ENCODE measurements around the gene NAA80. TPM values are rescaled to one million over a fixed set of nuclear protein-coding genes. Genes with fewer than 3 reads are reported as not detected.

NAA80 gene
- total RNA-seq, 4 donors from 2014 or later: 12.5 to 22.1 (median 14.8) TPM

- Histone ChIP-seq H3K4me1 (peaks cover 29 to 48% of the 10 kb centered on the region in 2 donors), H3K9me3 (no peaks in the 10 kb centered on the region), H3K4me3 (peak overlapping the region; percentile 45 to 52 (median 49)), H3K36me3 (no peaks in the 10 kb centered on the region), H3K27ac (peak overlapping the region; percentile 85 to 91 (median 88)), H3K27me3 (no peaks in the 10 kb centered on the region)
- ATAC-seq (no peak), DNase-seq (no peak)
- in situ Hi-C loops (cut with MboI; ENCODE audit: low sequenced_read_pairs in 4 of 4) (no loop called here), intact Hi-C loops (cut with DNase I; ENCODE audit: low total_unique reads) (no loop called here)
- no peak for TF ChIP-seq POLR2A (IDR thresholded peaks at IDR 0.05)
- TF ChIP-seq, protein P1, sequence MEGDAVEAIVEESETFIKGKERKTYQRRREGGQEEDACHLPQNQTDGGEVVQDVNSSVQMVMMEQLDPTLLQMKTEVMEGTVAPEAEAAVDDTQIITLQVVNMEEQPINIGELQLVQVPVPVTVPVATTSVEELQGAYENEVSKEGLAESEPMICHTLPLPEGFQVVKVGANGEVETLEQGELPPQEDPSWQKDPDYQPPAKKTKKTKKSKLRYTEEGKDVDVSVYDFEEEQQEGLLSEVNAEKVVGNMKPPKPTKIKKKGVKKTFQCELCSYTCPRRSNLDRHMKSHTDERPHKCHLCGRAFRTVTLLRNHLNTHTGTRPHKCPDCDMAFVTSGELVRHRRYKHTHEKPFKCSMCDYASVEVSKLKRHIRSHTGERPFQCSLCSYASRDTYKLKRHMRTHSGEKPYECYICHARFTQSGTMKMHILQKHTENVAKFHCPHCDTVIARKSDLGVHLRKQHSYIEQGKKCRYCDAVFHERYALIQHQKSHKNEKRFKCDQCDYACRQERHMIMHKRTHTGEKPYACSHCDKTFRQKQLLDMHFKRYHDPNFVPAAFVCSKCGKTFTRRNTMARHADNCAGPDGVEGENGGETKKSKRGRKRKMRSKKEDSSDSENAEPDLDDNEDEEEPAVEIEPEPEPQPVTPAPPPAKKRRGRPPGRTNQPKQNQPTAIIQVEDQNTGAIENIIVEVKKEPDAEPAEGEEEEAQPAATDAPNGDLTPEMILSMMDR (IDR thresholded peaks at IDR 0.05 in 4 of 5, conservative IDR thresholded peaks at IDR 0.05 in 1 of 5): no peak
Observed at GRCh38 chr3:50302095-50303012, 3.1 kb upstream of the NAA80 start.

- ATAC-seq: no peak
- DNase-seq: no peak
- in situ Hi-C loops (cut with MboI; ENCODE audit: low sequenced_read_pairs in 4 of 4): no loop called here
- intact Hi-C loops (cut with DNase I; ENCODE audit: low total_unique reads): loop anchor here (2.0 kb wide), 1 partner anchor 20 kb away; no protein-coding TSS in a partner anchor
- Histone ChIP-seq H3K27ac (peak overlapping the region; percentile 85 to 91 (median 88)), H3K9me3 (no peaks in the 10 kb centered on the region), H3K4me3 (peak overlapping the region in 3 of 4 donors; percentile 60 to 71 (median 61)), H3K36me3 (peaks cover 0 to 5% of the 10 kb centered on the region in 2 donors), H3K27me3 (no peaks in the 10 kb centered on the region), H3K4me1 (peaks cover 29 to 48% of the 10 kb centered on the region in 2 donors)
- TF ChIP-seq, protein P1 (IDR thresholded peaks at IDR 0.05 in 4 of 5, conservative IDR thresholded peaks at IDR 0.05 in 1 of 5): peak in 1 of 5 experiments; percentile 15
- no peak for TF ChIP-seq POLR2A (IDR thresholded peaks at IDR 0.05)
Observed at GRCh38 chr3:50300681-50301254, 1.6 kb upstream of the NAA80 start.

DNA sequence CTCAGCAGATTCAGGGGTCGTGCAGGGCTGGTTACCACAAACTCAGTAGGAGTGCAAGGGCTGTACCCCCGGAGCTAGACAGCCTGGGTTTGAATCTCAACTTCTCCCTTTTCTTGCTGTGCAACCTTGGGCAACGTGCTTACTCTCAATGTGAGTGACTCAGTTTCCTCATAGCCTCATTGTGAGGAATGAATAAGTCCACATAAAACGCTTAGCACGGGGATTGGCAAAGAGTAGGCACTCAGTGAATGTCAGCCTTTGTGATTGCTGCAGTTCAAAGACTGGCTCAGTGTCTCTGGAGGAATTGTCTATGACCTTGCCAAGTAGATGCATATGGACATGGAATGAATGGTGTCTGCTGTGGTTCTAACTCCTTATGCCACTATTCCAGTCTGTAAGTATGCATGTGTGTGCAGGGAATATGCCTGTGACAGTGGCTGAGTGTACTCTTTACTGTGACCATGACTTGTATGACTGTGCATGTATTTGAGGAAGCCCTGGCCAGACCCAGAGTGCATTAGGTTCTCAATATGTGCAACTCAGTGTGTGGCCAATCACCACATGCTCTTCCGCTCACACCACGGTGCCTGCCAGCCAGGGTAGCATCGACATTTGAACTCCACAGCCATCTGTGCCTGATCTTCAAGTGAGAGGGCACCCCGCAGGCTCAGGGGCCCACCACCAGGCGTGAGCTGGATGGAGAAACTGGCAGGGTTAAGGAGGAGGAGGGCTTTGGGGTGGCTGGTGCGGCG, 900 bp upstream of the NAA80 start:
- ATAC-seq: peak; percentile 10 to 19
- Histone ChIP-seq H3K4me1 (peaks cover 29 to 48% of the 10 kb centered on the region in 2 donors), H3K27me3 (no peaks in the 10 kb centered on the region), H3K4me3 (peak overlapping the region; percentile 49 to 71 (median 60)), H3K27ac (peak overlapping the region; percentile 85 to 91 (median 88)), H3K9me3 (no peaks in the 10 kb centered on the region), H3K36me3 (peaks cover 0 to 5% of the 10 kb centered on the region in 2 donors)
- in situ Hi-C loops (cut with MboI; ENCODE audit: low sequenced_read_pairs in 4 of 4): loop anchor here in 1 of 4 donors (25.0 kb wide), 1 partner anchor 363 kb away; the partner anchor contains the start of genes MON1A and RBM6
- TF ChIP-seq POLR2A (IDR thresholded peaks at IDR 0.05): no peak
- intact Hi-C loops (cut with DNase I; ENCODE audit: low total_unique reads): loop anchor here (2.0 kb wide), 1 partner anchor 21 kb away; no protein-coding TSS in a partner anchor
- no peak for DNase-seq

DNA sequence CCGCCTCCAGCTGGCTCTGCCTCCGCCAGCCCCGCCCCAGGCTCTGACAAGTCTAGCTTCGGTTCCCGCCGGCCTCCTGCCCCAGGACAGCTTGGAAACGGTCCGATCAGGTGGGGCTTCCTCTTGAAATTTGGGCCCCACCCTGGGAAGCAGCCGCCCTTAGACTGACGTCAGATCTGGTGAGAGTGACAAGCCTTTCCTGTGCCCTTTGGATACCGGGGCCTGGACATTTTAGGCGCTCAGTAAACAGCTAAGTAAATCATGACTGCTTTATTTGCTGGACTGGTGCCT, 378 bp upstream of the NAA80 start:
- Histone ChIP-seq H3K9me3 (no peaks in the 10 kb centered on the region), H3K4me1 (peaks cover 29 to 48% of the 10 kb centered on the region in 2 donors), H3K4me3 (peak overlapping the region; percentile 49 to 71 (median 60)), H3K27ac (peak overlapping the region; percentile 85 to 91 (median 88)), H3K36me3 (peaks cover 0 to 5% of the 10 kb centered on the region in 2 donors), H3K27me3 (no peaks in the 10 kb centered on the region)
- DNase-seq (no peak), ATAC-seq (no peak)
- intact Hi-C loops (cut with DNase I; ENCODE audit: low total_unique reads): no loop called here
- in situ Hi-C loops (cut with MboI; ENCODE audit: low sequenced_read_pairs in 4 of 4): loop anchor here in 1 of 4 donors (25.0 kb wide), 1 partner anchor 362 kb away; the partner anchor contains the start of genes MON1A and RBM6
- TF ChIP-seq POLR2A (IDR thresholded peaks at IDR 0.05): no peak

- in situ Hi-C loops (cut with MboI; ENCODE audit: low sequenced_read_pairs in 4 of 4) (loop anchor here in 1 of 4 donors (25.0 kb wide), 1 partner anchor 361 kb away; the partner anchor contains the start of genes MON1A and RBM6), intact Hi-C loops (cut with DNase I; ENCODE audit: low total_unique reads) (no loop called here)
- Histone ChIP-seq H3K27me3 (no peaks in the 10 kb centered on the region), H3K36me3 (peaks cover 0 to 5% of the 10 kb centered on the region in 2 donors), H3K9me3 (no peaks in the 10 kb centered on the region), H3K4me3 (peak overlapping the region; percentile 66 to 91 (median 76)), H3K4me1 (peaks cover 32 to 47% of the 10 kb centered on the region in 2 donors), H3K27ac (peak overlapping the region; percentile 85 to 89 (median 86))
- no peak for DNase-seq
- ATAC-seq: no peak
- TF ChIP-seq, protein P1 (IDR thresholded peaks at IDR 0.05 in 4 of 5, conservative IDR thresholded peaks at IDR 0.05 in 1 of 5): no peak
- no peak for TF ChIP-seq POLR2A (IDR thresholded peaks at IDR 0.05)
Observed at GRCh38 chr3:50297896-50298725, 1.1 kb downstream of the NAA80 start.
